Smooth muscle cell (in vitro differentiated cells): ENCODE measurements around the gene UBAP2L. TPM values are rescaled to one million over a fixed set of nuclear protein-coding genes. Genes with fewer than 3 reads are reported as not detected.
"Not testable (repeated sequence)": the region's sequence is repeated elsewhere in the genome, so short reads cannot be mapped to it uniquely, and the experiment has no call there.

Source experiments
- DNase-seq: peaks from one replicate; lab custom pipeline; 2025; ENCODE audit not compliant: unreplicated experiment; lab: John Stamatoyannopoulos, UW
- H2AFZ ChIP-seq: fragments of 200-600 bp; sonication (generic); 2 replicates; pipeline ENCODE4 v1.6.0; 2016; ENCODE audit warnings: antibody characterized with exemption, low read depth, mild to moderate bottlenecking
- H3F3A ChIP-seq: fragments of 200-600 bp; sonication (generic); 2 replicates; pipeline ENCODE4 v1.6.0; 2017; ENCODE audit warnings: antibody characterized with exemption, low read depth
- H3K27ac ChIP-seq: fragments of 200-600 bp; sonication (generic); 2 replicates; pipeline ENCODE4 v1.5.1; 2016; ENCODE audit warnings: low read depth, mild to moderate bottlenecking
- H3K27me3 ChIP-seq: fragments of 200-600 bp; sonication (generic); 2 replicates; pipeline ENCODE4 v1.6.1; 2016; ENCODE audit warnings: low read depth, mild to moderate bottlenecking
- H3K36me3 ChIP-seq: fragments of 200-600 bp; sonication (generic); 2 replicates; pipeline ENCODE4 v1.5.1; 2016; ENCODE audit warnings: low read depth
- H3K4me1 ChIP-seq: fragments of 200-600 bp; sonication (generic); 2 replicates; pipeline ENCODE4 v1.5.1; 2016; ENCODE audit warnings: low read depth
- H3K4me2 ChIP-seq: fragments of 200-600 bp; sonication (generic); 2 replicates; pipeline ENCODE4 v1.6.0; 2016; ENCODE audit warnings: mild to moderate bottlenecking
- H3K4me3 ChIP-seq: fragments of 200-600 bp; sonication (generic); 2 replicates; pipeline ENCODE4 v1.5.1; 2016; ENCODE audit warnings: mild to moderate bottlenecking
- H3K79me2 ChIP-seq: fragments of 200-600 bp; sonication (generic); 2 replicates; pipeline ENCODE4 v1.6.0; 2016; ENCODE audit warnings: low read depth, mild to moderate bottlenecking
- H3K9ac ChIP-seq: fragments of 200-600 bp; sonication (generic); 2 replicates; pipeline ENCODE4 v1.6.0; 2016; ENCODE audit warnings: low read depth
- H3K9me3 ChIP-seq: fragments of 200-600 bp; sonication (generic); replicated peaks from 2 replicates; pipeline ENCODE4 v1.5.1; 2016; ENCODE audit warnings: low read depth
- H4K20me1 ChIP-seq: fragments of 200-600 bp; sonication (generic); 2 replicates; pipeline ENCODE4 v1.6.0; 2016; ENCODE audit warnings: low read depth
- WGBS: methylation state at CpG from one replicate; pipeline ENCODE4 v1.1.7; 2016; ENCODE audit warnings: low lambda C conversion rate; 5-methylcytosine and 5-hydroxymethylcytosine counted together
- polyA plus RNA-seq: library from polyadenylated mRNA; unstranded; fragments of >200 nt; fragmentation: Nextera tagmentation; extraction: Ambion mirVana; gene quantifications from 2 replicates; pipeline ENCODE4 v1.2.1, GENCODE V29; 2016
- total RNA-seq: library from RNA; depleted of rRNA; stranded (reverse); fragments of >200 nt; gene quantifications from 2 replicates; pipeline ENCODE4 v1.2.3, GENCODE V29; 2014
- TF ChIP-seq, protein P1 (sequence below): fragments of 200-600 bp; sonication (generic); IDR thresholded peaks from 2 replicates; pipeline ENCODE4 v1.5.1; 2017; ENCODE audit warnings: borderline replicate concordance, mild to moderate bottlenecking, antibody characterized with exemption; ENCODE audit not compliant: insufficient read depth, poor library complexity, severe bottlenecking

The UBAP2L gene
- total and polyA plus RNA-seq, 2 experiments from 2014 or later: 108 to 143 TPM

DNA sequence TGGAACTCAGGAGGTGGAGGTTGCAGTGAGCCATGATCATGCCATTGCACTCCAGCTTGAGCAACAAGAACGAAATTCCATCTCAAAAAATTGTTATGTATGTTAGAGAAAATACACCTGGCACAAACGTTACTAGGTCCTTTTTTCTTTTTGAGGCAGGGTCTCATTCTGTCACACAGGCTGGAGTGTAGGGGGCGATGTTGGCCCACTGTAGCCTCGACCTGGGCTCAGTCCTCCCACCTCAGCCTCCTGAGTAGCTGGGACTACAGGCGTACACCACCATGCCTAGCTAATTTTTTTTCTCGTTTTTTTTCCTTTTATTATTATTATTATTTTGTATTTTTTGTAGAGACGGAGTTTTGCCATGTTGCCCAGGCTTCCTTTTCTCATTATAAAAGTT lies 56.0 kb downstream of the UBAP2L start:
- no peak overlapping the region for H3K4me3 ChIP-seq
- H3K9ac ChIP-seq: no peak overlapping the region
- no peak overlapping the region for H2AFZ ChIP-seq
- 92% methylated on average over 7 of the region's 7 CpGs for WGBS
- peaks cover 6% of the 10 kb centered on the region for H3K4me1 ChIP-seq
- no peaks in the 10 kb centered on the region for H3F3A ChIP-seq
- no peaks in the 10 kb centered on the region for H3K9me3 ChIP-seq
- H3K27me3 ChIP-seq: no peaks in the 10 kb centered on the region
- no peak overlapping the region for H3K27ac ChIP-seq
- no peaks in the 10 kb centered on the region for H3K36me3 ChIP-seq
- no peak for DNase-seq
- H3K79me2 ChIP-seq: peaks cover 6% of the 10 kb centered on the region
- TF ChIP-seq, protein P1, sequence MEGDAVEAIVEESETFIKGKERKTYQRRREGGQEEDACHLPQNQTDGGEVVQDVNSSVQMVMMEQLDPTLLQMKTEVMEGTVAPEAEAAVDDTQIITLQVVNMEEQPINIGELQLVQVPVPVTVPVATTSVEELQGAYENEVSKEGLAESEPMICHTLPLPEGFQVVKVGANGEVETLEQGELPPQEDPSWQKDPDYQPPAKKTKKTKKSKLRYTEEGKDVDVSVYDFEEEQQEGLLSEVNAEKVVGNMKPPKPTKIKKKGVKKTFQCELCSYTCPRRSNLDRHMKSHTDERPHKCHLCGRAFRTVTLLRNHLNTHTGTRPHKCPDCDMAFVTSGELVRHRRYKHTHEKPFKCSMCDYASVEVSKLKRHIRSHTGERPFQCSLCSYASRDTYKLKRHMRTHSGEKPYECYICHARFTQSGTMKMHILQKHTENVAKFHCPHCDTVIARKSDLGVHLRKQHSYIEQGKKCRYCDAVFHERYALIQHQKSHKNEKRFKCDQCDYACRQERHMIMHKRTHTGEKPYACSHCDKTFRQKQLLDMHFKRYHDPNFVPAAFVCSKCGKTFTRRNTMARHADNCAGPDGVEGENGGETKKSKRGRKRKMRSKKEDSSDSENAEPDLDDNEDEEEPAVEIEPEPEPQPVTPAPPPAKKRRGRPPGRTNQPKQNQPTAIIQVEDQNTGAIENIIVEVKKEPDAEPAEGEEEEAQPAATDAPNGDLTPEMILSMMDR: no peak
- H4K20me1 ChIP-seq: no peaks in the 10 kb centered on the region
- H3K4me2 ChIP-seq: no peak overlapping the region

DNA sequence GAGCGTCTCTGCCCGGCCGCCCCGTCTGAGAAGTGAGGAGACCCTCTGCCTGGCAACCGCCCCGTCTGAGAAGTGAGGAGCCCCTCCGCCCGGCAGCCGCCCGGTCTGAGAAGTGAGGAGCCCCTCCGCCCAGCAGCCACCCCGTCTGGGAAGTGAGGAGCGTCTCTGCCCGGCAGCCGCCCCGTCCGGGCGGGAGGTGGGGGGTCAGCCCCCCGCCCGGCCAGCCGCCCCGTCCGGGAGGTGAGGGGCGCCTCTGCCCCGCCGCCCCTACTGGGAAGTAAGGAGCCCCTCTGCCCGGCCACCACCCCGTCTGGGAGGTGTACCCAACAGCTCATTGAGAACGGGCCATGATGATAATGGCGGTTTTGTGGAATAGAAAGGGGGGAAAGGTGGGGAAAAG lies 66.8 kb downstream of the UBAP2L start:
- H3K4me3 ChIP-seq, H3K36me3 ChIP-seq, DNase-seq, H3K9ac ChIP-seq, H3K27me3 ChIP-seq, H3K4me2 ChIP-seq, H3K27ac ChIP-seq, H4K20me1 ChIP-seq, H2AFZ ChIP-seq, H3K4me1 ChIP-seq, H3F3A ChIP-seq, H3K79me2 ChIP-seq, H3K9me3 ChIP-seq: not testable (repeated sequence)
- 96% methylated on average over 10 of the region's 30 CpGs for WGBS

DNA sequence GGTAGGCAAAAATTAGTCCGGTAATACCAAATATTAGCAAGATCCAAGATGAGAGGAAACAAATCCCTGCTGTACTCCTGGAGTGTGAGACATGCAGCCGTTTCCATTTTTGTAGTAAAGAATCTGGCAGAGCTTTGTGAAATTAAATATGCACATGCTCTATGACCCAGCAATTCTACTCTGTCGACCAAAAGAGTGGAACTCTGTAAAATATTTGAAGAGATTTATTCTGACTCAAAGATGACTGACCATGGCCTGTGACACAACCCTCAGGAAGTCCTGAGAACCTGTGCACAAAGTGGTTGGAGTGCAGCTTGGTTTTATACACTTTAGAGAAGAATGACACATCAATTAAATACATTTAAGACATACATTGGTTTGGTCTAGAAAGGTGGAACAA lies 67.9 kb downstream of the UBAP2L start:
- H3K79me2 ChIP-seq: no peaks in the 10 kb centered on the region
- H3K9me3 ChIP-seq: no peaks in the 10 kb centered on the region
- H4K20me1 ChIP-seq: no peaks in the 10 kb centered on the region
- no peak overlapping the region for H3K4me3 ChIP-seq
- no peak for DNase-seq
- WGBS: 94% methylated on average over 3 of the region's 3 CpGs
- no peak overlapping the region for H3K9ac ChIP-seq
- no peaks in the 10 kb centered on the region for H3K36me3 ChIP-seq
- no peak overlapping the region for H2AFZ ChIP-seq
- H3K27me3 ChIP-seq: no peaks in the 10 kb centered on the region
- H3K4me2 ChIP-seq: no peak overlapping the region
- H3F3A ChIP-seq: no peaks in the 10 kb centered on the region
- no peak overlapping the region for H3K27ac ChIP-seq
- no peaks in the 10 kb centered on the region for H3K4me1 ChIP-seq
- TF ChIP-seq, protein P1: no peak

DNA sequence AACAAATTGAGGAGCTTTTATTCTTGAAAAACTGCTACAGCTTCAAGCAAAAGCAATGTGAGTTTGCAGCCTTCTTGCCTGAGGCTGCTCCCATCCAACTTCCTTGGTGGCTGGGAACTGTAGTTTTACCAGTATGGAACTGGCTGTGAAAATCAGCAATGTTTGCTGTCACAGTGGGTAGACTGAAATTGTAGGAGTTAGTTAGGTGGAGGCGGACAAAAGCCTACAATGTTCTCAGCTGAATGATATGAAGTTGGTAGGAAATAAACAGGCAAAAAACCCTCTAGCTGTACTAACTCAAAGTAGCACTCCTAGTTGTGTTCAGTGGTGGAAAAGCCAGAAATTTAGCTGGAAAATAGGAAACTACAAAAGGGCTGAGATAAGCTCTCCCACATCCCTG lies 70.2 kb downstream of the UBAP2L start:
- DNase-seq: no peak
- no peak overlapping the region for H2AFZ ChIP-seq
- no peaks in the 10 kb centered on the region for H3K4me1 ChIP-seq
- no peaks in the 10 kb centered on the region for H3K27me3 ChIP-seq
- H3K4me2 ChIP-seq: no peak overlapping the region
- H4K20me1 ChIP-seq: no peaks in the 10 kb centered on the region
- H3K79me2 ChIP-seq: no peaks in the 10 kb centered on the region
- H3K9me3 ChIP-seq: peaks cover 6% of the 10 kb centered on the region
- H3K9ac ChIP-seq: no peak overlapping the region
- WGBS: 87% methylated on average over 1 of the region's 1 CpG
- H3K27ac ChIP-seq: no peak overlapping the region
- H3K36me3 ChIP-seq: no peaks in the 10 kb centered on the region
- H3K4me3 ChIP-seq: no peak overlapping the region
- H3F3A ChIP-seq: no peaks in the 10 kb centered on the region
- TF ChIP-seq, protein P1: no peak
